Measurements from ENCODE around the gene HTT. TPM values are rescaled to one million over a fixed set of nuclear protein-coding genes. Genes with fewer than 3 reads are reported as not detected.

HTT gene
- total and polyA plus RNA-seq, 9 of the 15 experiments (the other 6 are each of a cell fraction or from before 2014, with no cell fraction given), result 0.66 to 31.6 (median 14.7) TPM

DNA sequence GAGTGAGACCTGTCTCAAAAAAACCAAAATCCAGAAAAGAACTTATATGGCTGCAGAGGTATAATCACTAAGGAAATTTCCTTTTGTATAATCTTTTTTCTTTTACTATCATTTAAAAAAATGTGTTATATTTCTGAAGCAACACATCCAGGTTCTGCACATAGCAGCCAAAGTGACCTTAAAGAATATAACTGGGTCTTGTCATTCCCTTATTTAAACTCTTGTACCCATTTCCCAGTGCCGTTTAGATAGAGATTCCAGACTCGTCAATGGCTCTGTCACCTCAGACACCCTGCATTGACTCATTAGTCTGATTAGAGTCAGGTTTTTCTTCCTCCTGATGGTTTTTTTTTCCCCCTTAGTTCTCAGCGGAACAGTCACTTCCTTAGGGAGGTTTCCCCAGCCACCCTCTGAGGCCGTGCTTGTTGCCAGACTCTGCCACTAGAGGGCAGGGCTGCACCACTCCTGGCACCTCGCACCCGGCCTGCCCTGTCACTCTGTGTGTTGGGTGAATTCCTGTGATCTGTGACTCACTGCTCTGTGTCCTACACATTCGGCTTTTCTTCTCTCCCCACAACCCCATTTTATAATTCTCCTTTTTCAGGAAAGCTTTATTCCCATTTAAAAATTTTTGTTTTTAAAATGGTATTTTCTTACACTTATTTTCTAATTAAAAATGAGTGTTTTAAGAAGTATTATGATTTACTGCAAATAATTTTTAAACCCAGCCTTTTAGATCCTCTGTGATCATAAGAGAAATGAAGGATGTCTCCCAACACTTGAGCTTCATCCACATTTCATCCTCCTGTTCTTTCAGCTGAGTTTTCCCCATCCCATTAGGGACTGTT is 32.1 kb downstream of the HTT start (continued):
- TF ChIP-seq, protein P1, sequence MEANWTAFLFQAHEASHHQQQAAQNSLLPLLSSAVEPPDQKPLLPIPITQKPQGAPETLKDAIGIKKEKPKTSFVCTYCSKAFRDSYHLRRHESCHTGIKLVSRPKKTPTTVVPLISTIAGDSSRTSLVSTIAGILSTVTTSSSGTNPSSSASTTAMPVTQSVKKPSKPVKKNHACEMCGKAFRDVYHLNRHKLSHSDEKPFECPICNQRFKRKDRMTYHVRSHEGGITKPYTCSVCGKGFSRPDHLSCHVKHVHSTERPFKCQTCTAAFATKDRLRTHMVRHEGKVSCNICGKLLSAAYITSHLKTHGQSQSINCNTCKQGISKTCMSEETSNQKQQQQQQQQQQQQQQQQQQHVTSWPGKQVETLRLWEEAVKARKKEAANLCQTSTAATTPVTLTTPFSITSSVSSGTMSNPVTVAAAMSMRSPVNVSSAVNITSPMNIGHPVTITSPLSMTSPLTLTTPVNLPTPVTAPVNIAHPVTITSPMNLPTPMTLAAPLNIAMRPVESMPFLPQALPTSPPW (CRISPR knock-in tag; IDR thresholded peaks at IDR 0.05), result peak; percentile 39
- TF ChIP-seq TAF7 (tag; IDR thresholded peaks at IDR 0.05) (no peak), L3MBTL2 (IDR thresholded peaks at IDR 0.05) (peak; percentile 30; the same call in 1 of the 2 replicates), JUN (IDR thresholded peaks at IDR 0.05; ENCODE audit: borderline replicate concordance, low read depth, low read length) (peak; percentile 44; the same call in 1 of the 2 replicates), JUN (CRISPR knock-in tag; IDR thresholded peaks at IDR 0.05; ENCODE audit: borderline replicate concordance) (no peak), FOSL1 (tag; conservative IDR thresholded peaks at IDR 0.05) (peak; percentile 80), GABPB1 (CRISPR knock-in tag; IDR thresholded peaks at IDR 0.05) (no peak), FOXP4 (CRISPR knock-in tag; IDR thresholded peaks at IDR 0.05; ENCODE audit: borderline replicate concordance) (no peak), KDM4B (IDR thresholded peaks at IDR 0.05; ENCODE audit: borderline replicate concordance in 2 of 2, low read depth in 1 of 2) (no peak), TAF1 (IDR thresholded peaks at IDR 0.05; ENCODE audit: control insufficient read depth, extremely low read depth, insufficient read depth, low read length, severe bottlenecking) (no peak), GABPB2 (CRISPR knock-in tag; conservative IDR thresholded peaks at IDR 0.05) (no peak), TCF7 (IDR thresholded peaks at IDR 0.05; ENCODE audit: borderline replicate concordance) (no peak), CAMTA2 (CRISPR knock-in tag; conservative IDR thresholded peaks at IDR 0.05) (no peak), ZFP1 (CRISPR knock-in tag; IDR thresholded peaks at IDR 0.05) (no peak), XRCC5 (IDR thresholded peaks at IDR 0.05; ENCODE audit: low read depth, low read length) (peak; percentile 87), HDAC1 (IDR thresholded peaks at IDR 0.05) (no peak), ILF3 (IDR thresholded peaks at IDR 0.05; ENCODE audit: borderline replicate concordance) (no peak), SNIP1 (IDR thresholded peaks at IDR 0.05; ENCODE audit: low read depth) (no peak), ZNF780A (CRISPR knock-in tag; IDR thresholded peaks at IDR 0.05) (no peak), ZNF253 (CRISPR knock-in tag; conservative IDR thresholded peaks at IDR 0.05) (no peak), MYNN (IDR thresholded peaks at IDR 0.05) (no peak), MYNN (CRISPR knock-in tag; IDR thresholded peaks at IDR 0.05) (no peak), ZNF778 (CRISPR knock-in tag; IDR thresholded peaks at IDR 0.05) (no peak)
- TF ChIP-seq, protein P2, sequence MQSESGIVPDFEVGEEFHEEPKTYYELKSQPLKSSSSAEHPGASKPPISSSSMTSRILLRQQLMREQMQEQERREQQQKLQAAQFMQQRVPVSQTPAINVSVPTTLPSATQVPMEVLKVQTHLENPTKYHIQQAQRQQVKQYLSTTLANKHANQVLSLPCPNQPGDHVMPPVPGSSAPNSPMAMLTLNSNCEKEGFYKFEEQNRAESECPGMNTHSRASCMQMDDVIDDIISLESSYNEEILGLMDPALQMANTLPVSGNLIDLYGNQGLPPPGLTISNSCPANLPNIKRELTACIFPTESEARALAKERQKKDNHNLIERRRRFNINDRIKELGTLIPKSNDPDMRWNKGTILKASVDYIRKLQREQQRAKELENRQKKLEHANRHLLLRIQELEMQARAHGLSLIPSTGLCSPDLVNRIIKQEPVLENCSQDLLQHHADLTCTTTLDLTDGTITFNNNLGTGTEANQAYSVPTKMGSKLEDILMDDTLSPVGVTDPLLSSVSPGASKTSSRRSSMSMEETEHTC (IDR thresholded peaks at IDR 0.05), result no peak
